H9 (cell line): ENCODE results near the gene ATXN3L. TPM values are rescaled to one million over a fixed set of nuclear protein-coding genes. Genes with fewer than 3 reads are reported as not detected.

Experiments
- DNase-seq: peaks from one replicate; pipeline ENCODE4 v3.0.0-alpha.2; 2017
- H2AFZ ChIP-seq: one replicate; pipeline ENCODE4 v1.6.1; 2013; ENCODE audit warnings: mild to moderate bottlenecking, low read length, control low read depth, moderate library complexity
- H2AK5ac ChIP-seq: 2 replicates; pipeline ENCODE4 v1.6.1; 2013; ENCODE audit warnings: low read length, control low read depth, mixed read lengths; ENCODE audit not compliant: insufficient read length
- H2BK120ac ChIP-seq: one replicate; pipeline ENCODE4 v1.6.1; 2013; ENCODE audit warnings: low read depth, mild to moderate bottlenecking, low read length, control low read depth, inconsistent platforms; ENCODE audit not compliant: poor library complexity, severe bottlenecking
- H2BK12ac ChIP-seq: 2 replicates; pipeline ENCODE4 v1.6.1; 2013; ENCODE audit warnings: low read length, control low read depth, mixed read lengths, low read depth; ENCODE audit not compliant: insufficient read length
- H2BK15ac ChIP-seq: 2 replicates; pipeline ENCODE4 v1.6.1; 2013; ENCODE audit warnings: low read depth, low read length, control low read depth
- H2BK20ac ChIP-seq: one replicate; pipeline ENCODE4 v1.6.1; 2013; ENCODE audit warnings: low read depth, mild to moderate bottlenecking, low read length, control low read depth, inconsistent platforms; ENCODE audit not compliant: poor library complexity, severe bottlenecking
- H2BK5ac ChIP-seq: 2 replicates; pipeline ENCODE4 v1.6.1; 2013; ENCODE audit warnings: low read length, control low read depth, mixed read lengths; ENCODE audit not compliant: insufficient read length
- H3K14ac ChIP-seq: 2 replicates; pipeline ENCODE4 v1.6.1; 2013; ENCODE audit warnings: low read length, control low read depth; ENCODE audit not compliant: insufficient read depth
- H3K18ac ChIP-seq: 2 replicates; pipeline ENCODE4 v1.6.1; 2013; ENCODE audit warnings: low read depth, mild to moderate bottlenecking, mixed read lengths, low read length, control low read depth; ENCODE audit not compliant: insufficient read length
- H3K23ac ChIP-seq: 2 replicates; pipeline ENCODE4 v1.6.1; 2013; ENCODE audit warnings: low read length, control low read depth, mixed read lengths, low read depth; ENCODE audit not compliant: insufficient read length
- H3K23me2 ChIP-seq: 2 replicates; pipeline ENCODE4 v1.6.1; 2013; ENCODE audit warnings: low read depth, mild to moderate bottlenecking, mixed read lengths, low read length, control low read depth; ENCODE audit not compliant: insufficient read length, poor library complexity, severe bottlenecking
- H3K27ac ChIP-seq: 2 replicates; pipeline ENCODE4 v1.5.1; 2013; ENCODE audit warnings: low read length, control low read depth, mixed read lengths, low read depth; ENCODE audit not compliant: insufficient read length
- H3K27me3 ChIP-seq: 2 replicates; pipeline ENCODE4 v1.6.1; 2013; ENCODE audit warnings: low read length, control low read depth, inconsistent platforms; ENCODE audit not compliant: insufficient read depth
- H3K4ac ChIP-seq: 2 replicates; pipeline ENCODE4 v1.6.1; 2013; ENCODE audit warnings: low read depth, mild to moderate bottlenecking, control low read depth, inconsistent platforms, low read length, moderate library complexity
- H3K4me1 ChIP-seq: 2 replicates; pipeline ENCODE4 v1.6.1; 2013; ENCODE audit warnings: low read length, control low read depth, inconsistent platforms; ENCODE audit not compliant: insufficient read depth
- H3K4me2 ChIP-seq: 2 replicates; pipeline ENCODE4 v1.6.1; 2013; ENCODE audit warnings: low read length, control low read depth, mixed read lengths; ENCODE audit not compliant: insufficient read length, insufficient read depth
- H3K56ac ChIP-seq: 2 replicates; pipeline ENCODE4 v1.6.1; 2013; ENCODE audit warnings: low read depth, mild to moderate bottlenecking, mixed read lengths, low read length, control low read depth; ENCODE audit not compliant: insufficient read length
- H3K79me1 ChIP-seq: 2 replicates; pipeline ENCODE4 v1.6.1; 2013; ENCODE audit warnings: low read depth, mild to moderate bottlenecking, moderate library complexity, low read length, control low read depth, inconsistent platforms; ENCODE audit not compliant: insufficient read depth, poor library complexity, severe bottlenecking
- H3K79me2 ChIP-seq: 2 replicates; pipeline ENCODE4 v1.6.1; 2013; ENCODE audit warnings: low read length, control low read depth, inconsistent platforms; ENCODE audit not compliant: insufficient read depth
- H3K9ac ChIP-seq: 2 replicates; pipeline ENCODE4 v1.6.1; 2013; ENCODE audit warnings: low read length, control low read depth, mixed read lengths; ENCODE audit not compliant: insufficient read length; ENCODE audit errors: extremely low read depth
- H3K9me3 ChIP-seq: one replicate; pipeline ENCODE4 v1.6.1; 2013; ENCODE audit warnings: low read depth, low read length, inconsistent platforms; ENCODE audit not compliant: control insufficient read depth
- H3T11ph ChIP-seq: one replicate; pipeline ENCODE4 v1.6.1; 2013; ENCODE audit warnings: mild to moderate bottlenecking, low read length, control low read depth, inconsistent platforms
- H4K20me1 ChIP-seq: one replicate; pipeline ENCODE4 v1.6.1; 2013; ENCODE audit not compliant: control insufficient read depth, insufficient read length, insufficient read depth
- H4K5ac ChIP-seq: 2 replicates; pipeline ENCODE4 v1.6.1; 2013; ENCODE audit warnings: low read depth, mild to moderate bottlenecking, mixed read lengths, low read length, control low read depth; ENCODE audit not compliant: insufficient read length
- H4K8ac ChIP-seq: replicated peaks from 2 replicates; pipeline ENCODE4 v1.6.1; 2013; ENCODE audit warnings: low read length, control low read depth, mixed read lengths, low read depth; ENCODE audit not compliant: insufficient read length
- H4K91ac ChIP-seq: 2 replicates; pipeline ENCODE4 v1.6.1; 2013; ENCODE audit warnings: low read depth, mild to moderate bottlenecking, moderate library complexity, mixed read lengths, low read length, control low read depth; ENCODE audit not compliant: insufficient read length
- H3K27ac Mint-ChIP-seq, 3 experiments: 2 replicates in 2 of 3; 3 replicates in 1 of 3; pipeline ENCODE4 v1.8.0; 2020 to 2021; ENCODE audit warnings: mixed read lengths in 3 of 3, mild to moderate bottlenecking in 1 of 3, moderate library complexity in 1 of 3
- H3K27me3 Mint-ChIP-seq: 2 replicates; pipeline ENCODE4 v1.8.0; 2021; ENCODE audit warnings: low read depth, mild to moderate bottlenecking, moderate library complexity, mixed read lengths
- H3K36me3 Mint-ChIP-seq, 3 experiments: 2 replicates in 2 of 3; 3 replicates in 1 of 3; pipeline ENCODE4 v1.8.0; 2020 to 2021; ENCODE audit warnings: low read depth in 3 of 3, mixed read lengths in 3 of 3; ENCODE audit not compliant: insufficient read depth in 1 of 3
- H3K4me1 Mint-ChIP-seq, 2 experiments: 2 replicates each; pipeline ENCODE4 v1.8.0; 2020; ENCODE audit warnings: mixed read lengths in 2 of 2
- H3K4me3 Mint-ChIP-seq, 2 experiments: 2 replicates in 1 of 2; 3 replicates in 1 of 2; pipeline ENCODE4 v1.8.0; 2020 to 2021; ENCODE audit warnings: mild to moderate bottlenecking in 2 of 2, mixed read lengths in 2 of 2, moderate library complexity in 1 of 2
- H3K9me3 Mint-ChIP-seq, 2 experiments: 2 replicates in 1 of 2; 3 replicates in 1 of 2; pipeline ENCODE4 v1.8.0; 2020; ENCODE audit warnings: mild to moderate bottlenecking in 2 of 2, mixed read lengths in 2 of 2, moderate library complexity in 1 of 2
- WGBS: extraction: QIAGEN DNeasy Blood & Tissue Kit; methylation state at CpG from one replicate; pipeline ENCODE4 v1.1.7; 2013; ENCODE audit warnings: missing lambda C conversion rate, low lambda C conversion rate, mixed read lengths; ENCODE audit not compliant: insufficient read length; ENCODE audit errors: extremely low coverage; 5-methylcytosine and 5-hydroxymethylcytosine counted together
- total RNA-seq: library from RNA; stranded (reverse); gene quantifications from 2 replicates; pipeline ENCODE4 v1.2.1, GENCODE V29; 2021
- TF ChIP-seq, protein P1 (sequence below): fragments of 200-600 bp; sonication (generic); conservative IDR thresholded peaks from 3 replicates; pipeline ENCODE4 v1.8.0; 2021; ENCODE audit warnings: antibody characterized with exemption, mild to moderate bottlenecking

ATXN3L gene
- total RNA-seq, 1 experiment from 2014 or later, result not detected

DNA sequence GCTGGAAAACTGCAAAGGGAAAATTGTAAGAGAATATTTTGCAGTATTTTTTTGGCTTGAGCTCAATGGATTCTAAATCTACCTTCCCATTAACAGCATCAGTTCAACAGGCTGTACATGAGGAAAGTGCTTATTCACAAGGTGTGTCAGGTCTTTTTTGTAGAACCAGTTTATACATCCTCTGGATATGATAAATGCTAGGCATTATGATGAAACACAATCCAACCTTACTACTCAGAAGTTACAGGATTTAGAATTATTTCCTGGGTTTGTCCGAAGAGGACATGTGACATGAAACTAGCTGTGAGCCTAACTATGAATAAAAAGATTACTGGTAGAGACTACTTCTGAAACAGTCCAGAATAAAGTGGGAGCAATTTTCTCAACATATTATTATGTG lies 49.5 kb downstream of the ATXN3L start:
- no peak overlapping the region for H2AFZ ChIP-seq
- TF ChIP-seq, protein P1, sequence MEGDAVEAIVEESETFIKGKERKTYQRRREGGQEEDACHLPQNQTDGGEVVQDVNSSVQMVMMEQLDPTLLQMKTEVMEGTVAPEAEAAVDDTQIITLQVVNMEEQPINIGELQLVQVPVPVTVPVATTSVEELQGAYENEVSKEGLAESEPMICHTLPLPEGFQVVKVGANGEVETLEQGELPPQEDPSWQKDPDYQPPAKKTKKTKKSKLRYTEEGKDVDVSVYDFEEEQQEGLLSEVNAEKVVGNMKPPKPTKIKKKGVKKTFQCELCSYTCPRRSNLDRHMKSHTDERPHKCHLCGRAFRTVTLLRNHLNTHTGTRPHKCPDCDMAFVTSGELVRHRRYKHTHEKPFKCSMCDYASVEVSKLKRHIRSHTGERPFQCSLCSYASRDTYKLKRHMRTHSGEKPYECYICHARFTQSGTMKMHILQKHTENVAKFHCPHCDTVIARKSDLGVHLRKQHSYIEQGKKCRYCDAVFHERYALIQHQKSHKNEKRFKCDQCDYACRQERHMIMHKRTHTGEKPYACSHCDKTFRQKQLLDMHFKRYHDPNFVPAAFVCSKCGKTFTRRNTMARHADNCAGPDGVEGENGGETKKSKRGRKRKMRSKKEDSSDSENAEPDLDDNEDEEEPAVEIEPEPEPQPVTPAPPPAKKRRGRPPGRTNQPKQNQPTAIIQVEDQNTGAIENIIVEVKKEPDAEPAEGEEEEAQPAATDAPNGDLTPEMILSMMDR, result no peak
- no peaks in the 10 kb centered on the region for H3K79me2 ChIP-seq
- no peak overlapping the region for H2AK5ac ChIP-seq
- peaks cover 3% of the 10 kb centered on the region for H3K23me2 ChIP-seq
- Mint-ChIP-seq H3K4me3 (no peak overlapping the region), H3K36me3 (no peaks in the 10 kb centered on the region), H3K4me1 (peaks cover 0 to 3% of the 10 kb centered on the region in 2 experiments; a peak in 1 of 4 replicates), H3K27ac (no peak overlapping the region), H3K27me3 (no peaks in the 10 kb centered on the region), H3K9me3 (peaks cover 23% of the 10 kb centered on the region in 2 experiments)
- no peak for DNase-seq
- H3K27ac ChIP-seq, result no peak overlapping the region
- no peak overlapping the region for H2BK20ac ChIP-seq
- H3K23ac ChIP-seq, result no peak overlapping the region
- H3K4me2 ChIP-seq, result no peak overlapping the region
- H3K27me3 ChIP-seq, result no peaks in the 10 kb centered on the region
- H3K9me3 ChIP-seq, result no peaks in the 10 kb centered on the region
- no peak overlapping the region for H3K9ac ChIP-seq
- H3K56ac ChIP-seq, result no peak overlapping the region
- H4K5ac ChIP-seq, result no peak overlapping the region
- no peak overlapping the region for H2BK15ac ChIP-seq
- no peak overlapping the region for H3K4ac ChIP-seq
- H3T11ph ChIP-seq, result no peak overlapping the region
- H2BK12ac ChIP-seq, result no peak overlapping the region
- no peaks in the 10 kb centered on the region for H4K20me1 ChIP-seq
- H3K14ac ChIP-seq, result no peak overlapping the region
- H4K8ac ChIP-seq, result no peak overlapping the region
- WGBS, result no CpG with 5 or more reads among the region's 1 CpG
- no peak overlapping the region for H2BK120ac ChIP-seq
- H3K79me1 ChIP-seq, result no peaks in the 10 kb centered on the region
- no peak overlapping the region for H3K18ac ChIP-seq
- H3K4me1 ChIP-seq, result peaks cover 3% of the 10 kb centered on the region; the same call in 1 of the 2 replicates
- H2BK5ac ChIP-seq, result no peak overlapping the region
- no peak overlapping the region for H4K91ac ChIP-seq
